ENCODE measurements around the gene DTYMK.
A peak's percentile ranks its signal among the peaks of the same experiment; 100 is the strongest.

The DTYMK gene

DNA sequence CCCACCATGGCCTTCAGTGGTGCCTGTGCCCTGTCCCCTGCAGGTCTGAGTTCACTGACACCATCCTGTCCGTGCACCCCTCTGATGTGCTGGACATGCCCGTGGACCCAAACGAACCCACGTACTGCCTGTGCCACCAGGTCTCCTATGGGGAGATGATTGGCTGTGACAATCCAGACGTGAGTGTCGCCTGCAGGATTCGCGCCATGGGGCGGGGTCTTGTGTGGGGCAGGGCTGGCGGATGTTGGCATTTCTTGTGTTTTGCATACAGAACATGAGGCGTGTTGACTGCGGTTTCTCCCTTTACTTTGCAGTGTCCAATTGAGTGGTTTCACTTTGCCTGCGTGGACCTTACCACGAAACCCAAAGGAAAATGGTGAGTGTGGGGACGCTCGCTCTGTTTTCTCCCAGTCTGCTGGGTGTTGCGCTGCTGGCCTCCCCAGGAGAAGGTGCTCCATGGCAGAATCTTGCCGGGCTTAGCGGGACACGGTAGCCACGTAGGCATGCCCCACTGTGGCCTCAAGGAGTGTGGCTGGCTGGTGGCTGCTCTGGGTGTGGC is 36.4 kb upstream of the DTYMK start:
- TF ChIP-seq FEZF1 (tag by site-specific recombination; IDR thresholded peaks at IDR 0.05) (no peak), EGR2 (tag by site-specific recombination; IDR thresholded peaks at IDR 0.05; ENCODE audit: low read depth) (no peak), TRIM28 (IDR thresholded peaks at IDR 0.05; ENCODE audit: borderline replicate concordance, low read length) (peak; percentile 68; the same call in 1 of the 2 replicates)
- POLR2A ChIA-PET, result interaction anchor here (1.5 kb wide), 1 partner anchor 12 kb away, joined by 3 read pairs; the partner anchor contains the start of gene D2HGDH
- CTCF ChIA-PET, result no interaction called here
- Histone ChIP-seq H3K27ac (ENCODE audit: extremely low read depth, low read depth, low read length) (no peak overlapping the region), H3K4me3 (ENCODE audit: low read depth, low read length) (no peak overlapping the region), H3K4me1 (ENCODE audit: control insufficient read depth, insufficient read depth, low read length) (no peaks in the 10 kb centered on the region), H3K36me3 (ENCODE audit: control insufficient read depth in 2 of 2, insufficient read depth in 1 of 2, low read length in 2 of 2) (peaks cover 2 to 71% of the 10 kb centered on the region in 2 experiments; a peak in 2 of 3 replicates), H3K9me3 (ENCODE audit: control insufficient read depth, insufficient read depth, low read depth, low read length) (no peaks in the 10 kb centered on the region)

DNA sequence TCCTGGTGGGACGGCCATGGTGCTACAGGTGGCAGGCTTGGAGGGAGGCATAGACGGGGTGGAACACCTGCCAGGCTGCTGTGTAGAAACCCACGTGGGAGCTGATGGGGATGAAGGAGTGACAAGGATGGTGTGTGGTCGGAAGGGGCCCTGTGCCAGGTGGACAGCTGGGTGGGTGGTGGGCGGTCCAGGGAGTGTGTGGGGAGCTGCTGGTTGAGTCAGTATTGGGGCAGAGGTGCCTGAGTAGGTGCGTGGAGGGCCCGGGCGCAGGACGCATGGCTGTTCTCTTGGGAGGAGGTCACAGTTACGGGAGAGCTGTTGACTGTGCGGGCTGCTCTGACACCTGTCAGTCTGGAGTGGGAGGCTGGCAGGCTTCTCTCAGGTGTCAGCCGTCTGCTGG is 35.2 kb upstream of the DTYMK start:
- Histone ChIP-seq H3K27ac (ENCODE audit: extremely low read depth, low read depth, low read length) (no peak overlapping the region), H3K36me3 (ENCODE audit: control insufficient read depth in 2 of 2, insufficient read depth in 1 of 2, low read length in 2 of 2) (peaks cover 12 to 75% of the 10 kb centered on the region in 2 experiments; a peak in 2 of 3 replicates), H3K4me1 (ENCODE audit: control insufficient read depth, insufficient read depth, low read length) (no peaks in the 10 kb centered on the region), H3K4me3 (ENCODE audit: low read depth, low read length) (no peak overlapping the region), H3K9me3 (ENCODE audit: control insufficient read depth, insufficient read depth, low read depth, low read length) (no peaks in the 10 kb centered on the region)
- ChIA-PET POLR2A (interaction anchor here (1.5 kb wide), 1 partner anchor 13 kb away, joined by 3 read pairs; the partner anchor contains the start of gene D2HGDH), CTCF (interaction anchor here (0.6 kb wide), 1 partner anchor 138 kb away, joined by 3 read pairs; no protein-coding TSS in a partner anchor)
- TF ChIP-seq ZNF561 (tag by site-specific recombination; IDR thresholded peaks at IDR 0.05; ENCODE audit: borderline replicate concordance) (no peak), ZNF391 (tag by site-specific recombination; IDR thresholded peaks at IDR 0.05; ENCODE audit: borderline replicate concordance, low read depth) (no peak), EGR2 (tag by site-specific recombination; IDR thresholded peaks at IDR 0.05; ENCODE audit: low read depth) (peak; percentile 88), ZNF24 (tag by site-specific recombination; IDR thresholded peaks at IDR 0.05) (no peak), YY1 (tag by site-specific recombination; IDR thresholded peaks at IDR 0.05) (no peak), ZNF335 (tag by site-specific recombination; conservative IDR thresholded peaks at IDR 0.05) (no peak), ZXDB (tag by site-specific recombination; IDR thresholded peaks at IDR 0.05) (no peak), ZNF501 (tag by site-specific recombination; IDR thresholded peaks at IDR 0.05) (no peak), ZNF629 (tag by site-specific recombination; IDR thresholded peaks at IDR 0.05) (no peak), ZNF677 (tag by site-specific recombination; IDR thresholded peaks at IDR 0.05) (no peak), ZNF473 (tag by site-specific recombination; IDR thresholded peaks at IDR 0.05) (no peak), ZFHX2 (tag by site-specific recombination; conservative IDR thresholded peaks at IDR 0.05) (peak; percentile 82)
- TF ChIP-seq, protein P1, sequence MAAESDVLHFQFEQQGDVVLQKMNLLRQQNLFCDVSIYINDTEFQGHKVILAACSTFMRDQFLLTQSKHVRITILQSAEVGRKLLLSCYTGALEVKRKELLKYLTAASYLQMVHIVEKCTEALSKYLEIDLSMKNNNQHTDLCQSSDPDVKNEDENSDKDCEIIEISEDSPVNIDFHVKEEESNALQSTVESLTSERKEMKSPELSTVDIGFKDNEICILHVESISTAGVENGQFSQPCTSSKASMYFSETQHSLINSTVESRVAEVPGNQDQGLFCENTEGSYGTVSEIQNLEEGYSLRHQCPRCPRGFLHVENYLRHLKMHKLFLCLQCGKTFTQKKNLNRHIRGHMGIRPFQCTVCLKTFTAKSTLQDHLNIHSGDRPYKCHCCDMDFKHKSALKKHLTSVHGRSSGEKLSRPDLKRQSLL (tag by site-specific recombination; IDR thresholded peaks at IDR 0.05), result no peak

DNA sequence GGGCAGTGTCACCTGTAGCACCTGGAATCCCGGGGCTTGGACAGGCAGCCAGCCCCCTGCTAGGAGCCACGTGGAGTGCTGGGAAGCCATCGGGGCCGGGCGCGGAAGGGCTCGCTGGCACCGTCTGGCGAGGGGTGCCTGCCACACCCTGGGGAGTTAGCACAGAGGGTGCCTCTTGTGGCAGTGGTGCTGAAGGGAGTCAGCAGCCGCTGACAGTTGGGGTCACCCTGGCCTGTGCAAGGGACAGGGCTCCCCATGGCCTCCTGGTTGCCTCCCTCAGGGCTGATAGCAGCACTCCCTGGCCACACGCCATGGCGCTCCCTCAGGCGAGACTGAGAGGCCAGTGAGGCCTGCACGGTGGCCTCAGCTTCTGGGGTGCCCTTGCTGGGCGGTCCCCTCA is 33.9 kb upstream of the DTYMK start:
- CTCF ChIA-PET, result no interaction called here
- H3K9me3 ChIP-seq (ENCODE audit: control insufficient read depth, insufficient read depth, low read depth, low read length), result no peaks in the 10 kb centered on the region
- TF ChIP-seq KLF16 (tag by site-specific recombination; IDR thresholded peaks at IDR 0.05), result no peak
- no peak for TF ChIP-seq ZNF776 (tag by site-specific recombination; IDR thresholded peaks at IDR 0.05; ENCODE audit: borderline replicate concordance)
- no peak for TF ChIP-seq ZNF341 (tag by site-specific recombination; IDR thresholded peaks at IDR 0.05; ENCODE audit: low read depth)
- TF ChIP-seq, protein P2, sequence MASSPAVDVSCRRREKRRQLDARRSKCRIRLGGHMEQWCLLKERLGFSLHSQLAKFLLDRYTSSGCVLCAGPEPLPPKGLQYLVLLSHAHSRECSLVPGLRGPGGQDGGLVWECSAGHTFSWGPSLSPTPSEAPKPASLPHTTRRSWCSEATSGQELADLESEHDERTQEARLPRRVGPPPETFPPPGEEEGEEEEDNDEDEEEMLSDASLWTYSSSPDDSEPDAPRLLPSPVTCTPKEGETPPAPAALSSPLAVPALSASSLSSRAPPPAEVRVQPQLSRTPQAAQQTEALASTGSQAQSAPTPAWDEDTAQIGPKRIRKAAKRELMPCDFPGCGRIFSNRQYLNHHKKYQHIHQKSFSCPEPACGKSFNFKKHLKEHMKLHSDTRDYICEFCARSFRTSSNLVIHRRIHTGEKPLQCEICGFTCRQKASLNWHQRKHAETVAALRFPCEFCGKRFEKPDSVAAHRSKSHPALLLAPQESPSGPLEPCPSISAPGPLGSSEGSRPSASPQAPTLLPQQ (tag by site-specific recombination; IDR thresholded peaks at IDR 0.05), result no peak
- no peak for TF ChIP-seq ZNF514 (tag by site-specific recombination; IDR thresholded peaks at IDR 0.05)
- TF ChIP-seq ZNF169 (tag by site-specific recombination; IDR thresholded peaks at IDR 0.05), result no peak
- TF ChIP-seq ZNF155 (tag by site-specific recombination; IDR thresholded peaks at IDR 0.05), result no peak
- TF ChIP-seq, protein P3, sequence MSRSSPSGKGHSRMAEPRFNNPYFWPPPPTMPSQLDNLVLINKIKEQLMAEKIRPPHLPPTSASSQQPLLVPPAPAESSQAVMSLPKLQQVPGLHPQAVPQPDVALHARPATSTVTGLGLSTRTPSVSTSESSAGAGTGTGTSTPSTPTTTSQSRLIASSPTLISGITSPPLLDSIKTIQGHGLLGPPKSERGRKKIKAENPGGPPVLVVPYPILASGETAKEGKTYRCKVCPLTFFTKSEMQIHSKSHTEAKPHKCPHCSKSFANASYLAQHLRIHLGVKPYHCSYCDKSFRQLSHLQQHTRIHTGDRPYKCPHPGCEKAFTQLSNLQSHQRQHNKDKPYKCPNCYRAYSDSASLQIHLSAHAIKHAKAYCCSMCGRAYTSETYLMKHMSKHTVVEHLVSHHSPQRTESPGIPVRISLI (tag by site-specific recombination; IDR thresholded peaks at IDR 0.05), result no peak
- TF ChIP-seq, protein P1 (tag by site-specific recombination; IDR thresholded peaks at IDR 0.05), result no peak
- no peak for TF ChIP-seq ZNF792 (tag by site-specific recombination; IDR thresholded peaks at IDR 0.05)
- TF ChIP-seq HOXD13 (CRISPR knock-in tag; IDR thresholded peaks at IDR 0.05; ENCODE audit: borderline replicate concordance), result no peak
- TF ChIP-seq ZNF623 (tag by site-specific recombination; IDR thresholded peaks at IDR 0.05), result no peak
- no peak for TF ChIP-seq ZNF138 (tag by site-specific recombination; IDR thresholded peaks at IDR 0.05; ENCODE audit: borderline replicate concordance)
- no peak for TF ChIP-seq ZNF600 (tag by site-specific recombination; IDR thresholded peaks at IDR 0.05)

More for the DNA sequence above, 33.9 kb upstream of the DTYMK start:
- POLR2A ChIA-PET, result no interaction called here
- no peaks in the 10 kb centered on the region for H3K4me1 ChIP-seq (ENCODE audit: control insufficient read depth, insufficient read depth, low read length)
- H3K36me3 ChIP-seq (ENCODE audit: control insufficient read depth in 2 of 2, insufficient read depth in 1 of 2, low read length in 2 of 2), result peaks cover 20 to 76% of the 10 kb centered on the region in 2 experiments; a peak in 2 of 3 replicates
- H3K4me3 ChIP-seq (ENCODE audit: low read depth, low read length), result no peak overlapping the region
- no peak overlapping the region for H3K27ac ChIP-seq (ENCODE audit: extremely low read depth, low read depth, low read length)
